NCI-H510A treated with DMSO at 0.1 percent for 48 hours (cell line): Measurements from ENCODE around the gene CFAP53.

ENCODE experiments used
- DNase-seq: peaks from one replicate; lab custom pipeline; 2025; lab: John Stamatoyannopoulos, UW

CFAP53 gene

DNA sequence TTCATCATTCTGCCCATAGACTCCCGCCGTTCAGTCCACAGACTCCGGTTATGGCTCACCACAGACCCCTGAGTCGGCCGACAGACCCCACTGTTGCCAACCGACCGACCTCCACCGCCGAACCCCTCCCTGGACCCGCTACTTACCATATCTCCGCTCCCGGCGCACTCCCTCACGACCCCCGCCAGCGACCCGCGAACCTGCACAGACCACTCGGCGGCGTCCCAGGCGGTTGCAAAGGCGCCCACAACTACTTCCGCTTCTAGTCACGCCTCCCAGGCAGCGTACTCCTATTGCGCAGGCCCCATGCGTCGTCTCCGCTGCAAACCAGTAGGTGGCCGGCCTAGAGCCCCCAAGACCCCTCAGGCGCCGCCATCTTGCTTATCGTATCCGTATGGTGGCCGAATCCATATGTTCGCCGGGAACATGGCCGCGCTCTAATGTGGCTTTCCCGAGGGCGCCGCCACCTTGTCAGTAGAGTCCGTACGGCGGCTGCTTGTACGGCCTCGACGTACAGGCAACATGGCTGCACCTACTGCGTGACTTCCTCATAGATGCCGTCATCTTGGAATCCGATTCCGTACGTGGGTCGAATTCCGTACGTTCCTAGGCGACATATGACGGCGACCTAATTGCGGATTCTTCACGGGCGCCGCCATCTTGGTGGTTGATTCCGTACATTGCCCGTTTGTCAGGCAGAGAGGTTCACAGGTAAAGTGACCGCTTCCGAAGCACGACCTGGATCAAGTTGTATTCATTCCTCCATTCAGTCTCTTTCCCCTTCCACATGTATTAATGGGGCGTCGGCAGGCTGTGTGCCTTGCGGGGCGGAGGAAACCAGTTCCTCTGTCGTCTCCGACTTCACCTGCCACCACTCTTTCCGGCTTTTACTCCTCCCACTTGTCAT is 21.4 kb upstream of the CFAP53 start, which contains the start of gene CXXC1:
Gene CXXC1, minus strand, starts transcription at position 252 of the 907 bp plus-strand sequence. Its CDS starts 103 bp downstream, at position 149.
- peak; percentile 96 for DNase-seq

DNA sequence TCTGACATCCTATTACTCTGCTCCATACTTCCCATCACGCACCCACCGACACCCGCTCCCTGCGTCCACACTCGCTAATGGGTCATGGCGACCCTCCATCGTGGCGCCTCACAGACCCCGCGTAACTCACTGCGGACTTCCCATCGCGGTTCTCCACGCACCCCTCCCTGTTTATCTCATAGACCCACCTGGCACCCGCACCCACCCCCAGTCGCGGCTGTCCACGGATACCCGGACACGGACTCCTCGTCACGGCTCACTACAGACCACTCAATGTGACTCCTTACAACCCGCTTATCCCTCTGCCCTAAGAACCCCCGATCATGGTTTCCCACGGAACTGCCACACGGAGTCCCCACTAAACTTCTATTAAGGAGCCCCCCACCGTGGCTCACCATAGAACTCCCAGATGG is 20.7 kb upstream of the CFAP53 start:
- DNase-seq: no peak

DNA sequence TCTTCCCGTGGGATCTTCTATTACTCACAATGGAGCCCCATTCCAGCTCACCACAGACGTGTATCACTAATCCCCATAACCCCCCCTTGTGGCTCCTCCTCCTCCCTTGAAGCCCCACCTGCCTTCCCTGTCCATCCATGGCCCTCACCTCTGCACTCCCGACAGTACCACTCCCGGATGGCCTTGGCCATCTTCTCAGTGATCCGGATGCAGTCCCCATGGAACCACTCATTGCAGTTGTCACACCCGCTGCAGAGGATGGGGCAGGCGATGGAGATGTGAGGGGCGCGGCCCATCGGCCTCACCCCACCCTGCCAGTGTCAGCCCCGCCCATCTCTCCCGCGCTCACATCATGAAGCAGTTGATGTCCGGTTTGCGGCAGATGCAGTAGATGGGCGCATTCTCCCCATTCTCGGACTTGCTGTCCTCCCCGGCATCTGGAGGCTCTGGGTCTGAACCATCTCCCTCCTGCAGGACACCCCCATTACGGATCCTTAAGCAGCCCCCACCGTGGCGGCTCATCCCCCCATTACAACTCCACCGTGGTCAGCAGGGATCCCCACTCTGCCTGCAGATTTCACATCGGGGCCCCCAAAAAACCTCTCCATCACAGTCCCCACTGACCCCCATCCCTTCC is 20.2 kb upstream of the CFAP53 start:
- DNase-seq: peak; percentile 17

DNA sequence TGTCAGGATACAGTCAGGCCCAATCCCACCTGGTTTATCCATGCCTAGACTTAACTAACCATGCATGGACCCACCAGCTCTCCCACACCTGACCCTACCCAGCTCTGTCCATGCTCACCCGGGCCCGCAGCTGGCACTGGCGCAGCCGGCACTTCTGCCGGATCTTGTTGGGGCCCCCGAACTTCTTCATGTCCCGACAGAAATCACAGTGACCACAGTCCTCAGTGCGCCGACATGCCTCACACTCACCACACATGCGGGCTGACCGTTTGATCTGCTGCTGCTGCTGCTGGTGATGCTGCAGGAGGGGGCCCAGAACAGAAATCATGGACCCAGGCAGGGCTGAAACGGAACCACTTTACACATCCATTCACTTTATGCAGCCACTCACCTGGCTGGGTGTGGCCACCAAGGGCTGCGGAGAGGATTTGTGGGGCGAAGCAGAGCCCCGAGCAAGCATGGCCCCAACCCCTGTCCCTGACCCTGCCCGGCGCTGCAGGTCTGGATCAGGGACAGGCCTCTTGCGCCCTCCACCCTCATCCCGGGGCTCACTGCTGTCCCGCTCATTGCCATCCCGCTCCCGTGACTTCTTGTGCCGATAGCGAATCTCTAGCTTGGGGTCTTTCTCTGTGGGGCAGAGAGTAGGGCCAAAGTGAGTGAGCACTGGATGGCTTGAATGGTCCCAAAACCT is 19.5 kb upstream of the CFAP53 start:
- DNase-seq: no peak

DNA sequence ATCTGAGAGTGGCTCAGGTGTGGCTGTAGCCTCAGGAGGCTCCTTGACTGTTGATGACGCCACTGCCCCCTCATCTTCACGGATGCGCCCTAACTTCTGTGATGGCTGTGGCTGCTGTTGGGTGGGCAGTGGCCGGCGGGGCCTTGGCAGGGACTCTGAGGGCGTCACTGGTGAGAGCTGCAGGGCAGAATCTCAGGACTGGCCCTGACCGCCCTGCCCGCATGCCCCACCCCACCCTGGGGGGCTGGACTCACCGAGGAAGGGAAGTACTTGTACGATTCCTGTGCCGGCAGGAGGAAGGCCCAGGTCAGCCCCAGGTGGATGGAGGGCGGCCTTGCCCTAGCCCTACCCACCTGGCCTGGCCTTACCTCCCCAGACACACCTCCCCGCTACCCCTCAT is 18.8 kb upstream of the CFAP53 start:
- no peak for DNase-seq

DNA sequence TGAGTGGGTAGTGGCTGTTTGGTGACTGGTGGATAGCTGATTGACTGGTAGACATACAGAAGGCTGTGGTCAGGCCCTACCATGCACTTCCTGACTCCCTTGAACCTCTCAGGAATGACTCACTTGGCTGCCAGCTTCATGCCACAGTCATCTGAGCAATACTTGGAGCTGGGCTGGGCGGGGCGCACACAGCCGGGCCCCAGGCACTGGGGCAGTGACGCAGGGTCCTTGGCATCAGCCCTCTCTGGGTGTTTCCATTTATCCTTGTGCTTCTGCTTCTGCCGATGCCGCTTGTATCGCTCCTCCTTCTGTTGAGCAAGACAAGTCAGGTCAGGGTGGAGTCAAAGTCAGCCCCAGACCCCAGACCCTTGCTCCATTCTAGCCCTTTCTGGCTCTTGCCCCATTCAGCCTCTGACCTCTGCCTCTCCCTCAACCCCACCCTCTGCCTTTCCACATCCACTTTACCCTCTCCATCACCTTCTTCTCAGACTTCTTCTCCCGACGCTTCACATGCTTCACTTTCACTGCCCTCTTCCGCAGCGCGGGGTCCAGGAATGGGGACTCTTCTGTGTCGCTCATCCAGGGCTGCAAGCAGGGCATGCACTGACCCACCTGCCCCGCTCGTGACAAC is 18.1 kb upstream of the CFAP53 start:
- DNase-seq: no peak

DNA sequence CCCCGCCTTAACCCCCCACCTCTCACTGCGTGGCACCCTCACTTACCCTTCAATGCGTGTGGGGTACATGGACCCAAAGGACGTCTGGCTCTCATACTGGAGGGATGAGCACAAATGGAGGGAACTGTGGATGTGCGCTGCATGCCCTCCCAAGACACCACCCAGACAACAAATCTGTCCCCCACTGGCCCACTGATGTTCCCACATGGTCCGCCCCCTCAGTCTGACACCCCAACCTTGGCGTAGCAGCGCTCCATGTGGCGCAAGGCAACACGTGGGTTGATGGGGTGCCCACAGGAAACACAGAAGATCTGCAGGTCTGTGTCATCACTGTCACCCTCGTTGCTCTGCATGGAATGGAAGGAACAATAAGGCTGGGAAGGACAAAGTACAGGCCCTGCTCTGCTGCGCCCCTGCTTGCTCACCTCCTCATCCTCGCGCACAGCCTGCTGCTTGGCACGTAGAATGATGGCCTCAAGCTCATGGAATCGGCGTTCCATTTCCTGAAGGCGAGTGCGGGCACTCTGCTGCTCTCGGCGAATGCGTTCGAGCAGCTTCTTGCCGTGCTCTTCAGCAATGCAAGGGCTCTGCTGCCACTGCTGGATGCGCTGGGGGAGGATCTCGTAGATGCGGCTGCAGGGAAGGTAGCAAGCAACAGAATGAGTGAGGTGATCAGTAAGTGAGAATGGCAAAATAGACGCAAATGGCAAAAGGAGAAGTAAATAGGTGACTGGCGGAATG is 17.3 kb upstream of the CFAP53 start:
- DNase-seq: no peak

DNA sequence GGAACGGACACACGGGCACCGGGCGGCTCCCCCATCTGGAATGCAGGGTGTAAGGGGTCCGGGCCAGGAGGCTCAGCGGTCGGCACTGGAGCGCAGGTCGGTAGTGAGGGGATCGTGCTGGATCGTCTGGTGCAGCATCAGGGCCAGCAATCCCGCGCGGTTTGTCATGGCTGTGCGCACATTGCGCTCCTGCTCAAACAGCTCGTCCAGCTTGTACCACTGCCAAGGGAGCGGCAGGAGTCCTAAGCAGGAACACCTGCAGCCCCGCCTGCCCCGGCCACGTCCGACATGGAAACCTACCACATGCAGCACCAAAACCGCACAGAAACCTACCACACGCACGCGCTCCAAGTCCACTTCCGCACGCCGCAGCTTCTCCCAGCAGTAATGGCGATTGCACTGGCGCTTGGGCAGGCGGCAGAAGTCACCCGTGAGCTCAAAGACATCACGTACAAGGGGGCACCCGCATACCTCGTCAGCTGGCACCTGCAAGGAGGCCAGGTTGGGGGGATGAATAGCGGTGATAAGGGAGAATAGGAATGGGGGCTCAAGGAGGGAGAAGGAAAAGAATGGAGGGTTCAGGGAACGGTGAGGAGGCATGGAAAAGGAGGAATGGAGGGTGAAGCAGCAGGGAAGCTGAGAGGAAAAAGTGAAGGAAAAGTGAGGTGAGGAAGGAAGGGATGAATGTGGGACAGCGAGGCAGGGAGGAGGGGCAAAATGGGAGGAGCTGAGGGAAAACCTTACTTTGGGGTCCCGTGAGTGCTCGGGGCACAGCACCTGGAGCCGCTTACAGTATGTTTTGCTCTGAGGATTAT is 16.4 kb upstream of the CFAP53 start:
- DNase-seq: no peak

DNA sequence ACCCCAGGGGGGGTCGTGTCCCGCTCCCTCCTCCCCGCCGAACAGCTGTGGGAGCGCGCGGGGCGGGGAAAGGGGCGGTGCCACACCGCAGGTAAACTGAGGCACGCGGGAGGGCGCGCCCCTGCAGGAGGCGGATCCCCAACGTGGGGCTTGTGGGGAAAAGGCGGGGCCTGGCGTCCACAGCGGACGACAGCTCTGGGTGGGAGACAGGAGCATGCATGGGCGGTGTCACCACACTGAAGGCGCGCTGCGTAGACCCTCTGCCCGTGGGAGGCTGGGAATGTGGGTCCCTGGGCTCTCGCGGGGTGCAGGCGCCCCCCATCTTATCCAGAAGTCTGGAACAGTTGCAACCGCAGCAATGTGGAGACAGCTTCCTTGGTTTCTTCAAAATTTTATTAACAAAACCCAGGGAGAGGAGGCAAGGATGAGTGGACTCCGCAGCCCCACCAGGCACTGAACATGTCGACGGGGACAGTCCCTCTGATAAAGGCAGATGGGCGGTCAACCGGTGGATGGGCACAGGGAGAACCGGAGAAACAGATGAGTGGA is 15.8 kb upstream of the CFAP53 start:
- DNase-seq: no peak

DNA sequence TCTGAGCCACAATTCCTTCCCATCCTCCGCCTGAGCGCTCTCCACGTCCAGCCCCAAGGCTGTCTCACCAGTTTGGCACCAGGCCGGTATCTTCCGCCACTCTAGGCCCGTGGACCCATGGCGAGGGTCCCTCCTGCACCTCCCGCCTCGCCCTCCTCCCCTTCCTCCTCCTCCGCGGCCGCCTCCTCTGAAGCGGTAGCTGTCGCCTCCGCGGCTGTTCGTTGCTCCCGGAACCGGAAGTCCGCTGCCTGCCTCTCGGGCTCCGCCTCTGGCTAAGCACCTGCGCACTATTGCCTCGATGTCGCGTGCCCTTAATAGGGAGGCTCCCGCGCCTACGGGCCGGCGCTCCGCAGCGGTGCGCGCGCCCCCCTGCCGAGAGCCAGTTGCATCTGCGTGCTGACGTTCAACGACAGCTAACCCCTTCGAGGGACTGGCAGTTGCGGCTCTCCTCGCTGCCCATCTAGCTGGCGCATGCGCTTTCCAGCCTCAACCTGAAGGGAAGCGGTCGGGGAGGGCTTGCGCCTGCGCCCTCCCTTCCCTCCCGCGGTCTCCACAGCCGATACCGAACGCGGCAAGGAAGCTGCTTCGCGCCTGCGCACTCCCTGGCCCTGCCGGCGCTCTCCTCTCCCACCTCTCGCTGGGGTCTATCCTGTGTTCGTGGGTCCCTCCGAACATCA is 15.1 kb upstream of the CFAP53 start, which contains the start of gene MBD1:
Gene MBD1, minus strand, starts transcription at position 229 of the 677 bp plus-strand sequence. CDS start 1,531 bp downstream, outside the sequence.
- peak; percentile 95 for DNase-seq

DNA sequence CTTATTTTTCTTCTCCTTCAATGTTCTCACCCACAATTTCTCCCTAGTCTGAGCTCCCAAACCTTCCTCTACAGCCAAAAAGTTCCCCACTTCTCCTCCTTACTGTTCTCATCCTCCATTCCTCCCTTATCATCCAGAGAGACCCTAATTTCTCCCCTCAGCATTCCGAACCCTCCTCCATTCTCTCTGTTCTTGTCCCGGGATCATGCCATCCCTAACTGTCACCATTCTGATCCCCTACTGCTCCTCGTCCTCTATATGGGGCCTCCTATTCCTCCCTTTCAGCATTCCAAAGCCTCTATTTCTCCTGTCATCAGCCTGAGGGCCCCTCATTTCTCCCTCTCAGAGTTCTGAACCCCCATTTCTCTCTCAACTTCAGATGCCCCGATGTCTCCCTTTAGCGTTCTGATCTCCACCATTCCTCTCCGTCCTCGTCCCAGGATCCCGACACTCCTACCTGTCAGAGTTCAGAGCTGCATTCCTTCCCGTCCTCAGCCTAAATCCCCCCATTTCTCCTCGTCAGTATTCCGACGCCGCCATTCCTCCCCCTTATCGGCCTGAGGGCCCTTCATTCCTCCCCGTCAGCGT is 14.5 kb upstream of the CFAP53 start:
- no peak for DNase-seq

DNA sequence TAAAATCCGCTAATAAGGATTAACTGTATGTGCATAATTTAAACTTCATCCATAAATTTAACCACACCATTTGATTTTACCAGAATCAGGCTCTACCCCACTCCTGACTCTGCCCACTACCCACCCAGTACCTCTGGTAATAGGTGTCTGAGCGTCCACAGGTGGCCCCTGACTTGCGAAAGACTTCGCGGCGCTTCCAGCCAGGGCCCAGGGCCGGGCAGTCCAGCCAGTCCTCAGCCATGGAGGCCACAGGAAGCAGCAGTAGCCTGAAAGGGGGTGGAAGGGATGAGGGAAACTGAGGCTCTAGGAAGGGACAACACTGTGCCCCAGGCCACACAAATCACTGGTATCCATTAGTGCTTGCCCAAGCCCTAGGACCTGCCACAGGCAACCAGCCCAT is 13.5 kb upstream of the CFAP53 start:
- no peak for DNase-seq

DNA sequence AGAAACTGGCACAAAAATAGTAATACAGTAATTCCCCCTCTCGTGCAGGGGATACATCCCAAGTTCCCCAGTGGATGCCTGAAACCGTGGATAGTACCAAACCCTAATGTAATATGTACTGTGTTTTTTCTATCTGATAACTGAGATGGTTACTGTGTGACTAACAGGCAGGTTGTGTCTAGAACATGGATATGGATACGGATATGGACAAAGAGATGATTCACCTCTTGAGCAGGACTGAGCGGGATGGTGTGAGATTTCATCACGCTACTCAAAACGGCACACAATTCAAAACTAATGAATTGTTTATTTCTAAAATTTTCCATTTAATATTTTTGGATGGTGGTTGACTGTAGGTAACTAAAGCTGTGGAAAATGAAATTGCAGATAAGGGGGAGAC is 11.6 kb upstream of the CFAP53 start:
- DNase-seq: no peak

DNA sequence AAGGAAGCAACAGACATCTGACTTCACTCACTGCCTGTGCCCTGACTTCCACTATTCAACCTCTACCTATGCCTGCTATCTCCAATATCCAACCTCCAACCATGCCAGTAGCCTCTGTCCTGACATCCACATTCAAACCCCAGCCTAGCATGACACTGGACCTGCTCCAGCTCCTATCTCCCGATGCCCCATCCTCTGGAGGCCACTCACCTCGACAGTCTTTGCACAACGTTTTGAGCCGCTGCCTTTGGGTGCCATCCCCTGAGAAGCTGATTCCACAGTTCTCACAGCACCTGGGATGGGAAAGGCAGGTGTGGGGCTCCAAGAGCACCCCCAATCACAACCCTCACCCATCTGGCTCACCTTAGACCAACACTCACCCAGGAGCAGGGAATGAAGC is 10.2 kb upstream of the CFAP53 start:
- no peak for DNase-seq

DNA sequence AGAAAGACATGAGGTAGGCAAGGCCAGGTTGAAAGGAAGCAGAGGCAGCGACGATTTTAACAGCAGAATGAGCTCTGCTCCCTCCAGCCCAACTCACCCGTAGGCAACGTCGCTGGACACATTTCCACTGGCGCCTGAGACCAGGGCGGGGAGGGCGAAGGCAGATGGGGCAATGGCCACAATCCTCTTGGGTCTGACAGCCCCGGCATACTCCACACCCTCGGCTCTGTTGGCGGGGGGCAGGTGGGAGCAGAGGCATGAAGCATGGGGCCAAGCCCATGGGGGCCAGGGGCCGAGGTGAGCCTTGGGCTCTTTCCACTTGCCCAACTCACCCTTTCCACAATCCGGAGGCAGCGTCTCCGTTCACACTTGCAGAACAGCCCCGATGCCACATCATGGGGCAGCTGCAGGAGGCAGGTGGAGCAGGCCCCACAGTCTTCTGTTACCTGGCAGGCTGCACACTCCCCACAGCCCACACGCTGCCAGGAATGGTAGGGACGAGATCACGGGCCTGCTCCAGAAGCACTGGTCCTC is 9.3 kb upstream of the CFAP53 start:
- no peak for DNase-seq

DNA sequence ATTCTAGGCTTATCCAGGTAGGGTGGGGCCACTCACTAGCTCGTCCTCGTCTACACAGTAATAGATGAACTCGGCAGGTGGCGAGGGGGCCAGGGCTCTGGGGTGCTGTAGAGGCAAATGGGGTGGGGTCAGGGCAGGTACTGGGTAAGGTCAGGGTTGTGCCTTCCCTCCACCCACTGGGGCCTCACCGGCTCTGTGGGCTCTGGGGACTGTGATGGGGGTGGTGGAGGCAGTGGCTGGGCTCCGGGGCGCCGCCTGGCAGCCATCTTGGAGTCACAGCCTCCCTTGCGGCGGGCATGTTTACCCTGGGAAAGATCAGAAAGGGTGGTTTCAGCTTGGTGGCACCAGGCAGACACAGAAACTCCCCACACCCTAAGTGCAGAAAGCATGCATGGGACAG is 8.6 kb upstream of the CFAP53 start:
- DNase-seq: no peak

DNA sequence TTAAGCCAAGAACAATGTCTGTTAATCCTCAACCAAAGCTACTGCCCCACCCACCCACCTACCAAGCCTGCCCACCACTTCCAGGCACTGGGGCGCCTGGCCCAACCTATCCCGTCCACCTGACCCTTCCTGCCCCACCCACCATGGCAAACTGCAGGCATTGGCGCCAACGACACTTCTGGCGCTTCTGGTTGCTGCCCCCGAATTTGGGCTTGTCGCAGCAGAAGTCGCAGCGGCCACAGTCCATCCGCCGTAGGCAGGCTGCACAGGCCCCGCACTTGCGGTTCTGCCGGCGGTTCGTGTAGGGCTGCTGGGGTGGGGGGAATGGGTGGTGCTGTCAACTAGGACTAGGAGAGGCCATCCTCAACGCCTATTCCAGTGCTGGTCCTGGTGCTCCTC is 7.7 kb upstream of the CFAP53 start:
- no peak for DNase-seq

DNA sequence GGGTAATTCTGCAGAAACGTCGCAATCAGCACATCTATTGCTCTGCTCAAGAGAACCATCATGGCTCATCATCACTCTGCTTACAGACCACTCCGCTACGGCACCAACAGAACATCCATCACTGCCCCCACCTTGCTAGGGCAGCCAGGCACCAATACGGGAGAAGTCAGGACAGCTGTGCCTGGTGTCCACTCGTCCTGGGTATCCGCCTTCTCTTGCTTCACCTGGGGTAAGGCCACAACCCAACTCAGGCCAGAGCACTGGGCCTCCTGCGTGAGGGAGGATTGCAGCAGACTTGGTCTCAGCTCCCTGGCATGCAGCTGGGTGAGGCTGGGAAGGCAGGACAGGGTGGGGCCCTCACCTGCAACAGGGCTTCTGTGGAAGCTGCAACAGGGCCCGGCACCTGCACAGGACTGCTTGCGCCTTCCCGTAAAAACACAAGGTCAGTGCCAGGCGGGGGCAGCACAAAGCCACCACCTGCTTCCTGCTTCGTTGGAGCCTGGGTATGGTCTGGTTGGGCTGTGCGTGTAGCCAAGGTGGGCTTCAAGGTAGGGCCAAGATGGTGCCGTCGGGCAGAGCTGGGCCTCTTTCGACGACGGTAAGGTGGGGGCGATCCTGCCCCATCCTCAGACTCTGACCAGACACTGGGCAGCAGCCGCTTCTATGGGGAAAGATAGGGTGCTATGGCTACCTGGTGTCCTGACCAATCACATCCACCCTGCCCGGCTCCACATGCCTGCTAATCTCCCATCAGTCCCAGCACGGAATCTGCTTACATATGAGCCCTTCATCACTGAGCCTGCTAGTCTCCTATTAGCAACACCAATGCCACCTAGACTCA is 7.1 kb upstream of the CFAP53 start:
- DNase-seq: no peak
